NCI-H1092 (cell line): ENCODE measurements around the gene CEP104.
"Not testable (repeated sequence)": the region's sequence is repeated elsewhere in the genome, so short reads cannot be mapped to it uniquely, and the experiment has no call there.

Experiments used
- DNase-seq: peaks from one replicate; lab custom pipeline; 2025; lab: John Stamatoyannopoulos, UW

The CEP104 gene

GRCh38 chr1:3824650-3825049 lies 32.4 kb downstream of the CEP104 start:
- no peak for DNase-seq

- no peak for DNase-seq
These were observed 34.6 kb downstream of the CEP104 start for GRCh38 chr1:3822421-3822820.

GRCh38 chr1:3821908-3822307 lies 35.1 kb downstream of the CEP104 start:
- DNase-seq = no peak

GRCh38 chr1:3821447-3821846 lies 35.6 kb downstream of the CEP104 start:
- DNase-seq = no peak

GRCh38 chr1:3821004-3821403 lies 36.0 kb downstream of the CEP104 start:
- no peak for DNase-seq

GRCh38 chr1:3820316-3820715 lies 36.7 kb downstream of the CEP104 start:
- no peak for DNase-seq

GRCh38 chr1:3819771-3820200 lies 37.2 kb downstream of the CEP104 start:
- DNase-seq = no peak

GRCh38 chr1:3817821-3818597 lies 39.0 kb downstream of the CEP104 start:
- DNase-seq = no peak

GRCh38 chr1:3817138-3817740 lies 39.8 kb downstream of the CEP104 start:
- no peak for DNase-seq

GRCh38 chr1:3816331-3817137 lies 40.5 kb downstream of the CEP104 start:
- no peak for DNase-seq

- DNase-seq = no peak
These were observed 42.0 kb downstream of the CEP104 start for GRCh38 chr1:3814771-3815561.

- no peak for DNase-seq
These were observed 42.9 kb downstream of the CEP104 start for GRCh38 chr1:3814065-3814464.

- no peak for DNase-seq
These were observed 45.5 kb downstream of the CEP104 start for GRCh38 chr1:3811595-3811911.

GRCh38 chr1:3810149-3810761 lies 46.8 kb downstream of the CEP104 start:
- DNase-seq = not testable (repeated sequence)

GRCh38 chr1:3809680-3810079 lies 47.3 kb downstream of the CEP104 start:
- DNase-seq = no peak

GRCh38 chr1:3807769-3808168 lies 49.2 kb downstream of the CEP104 start:
- no peak for DNase-seq

GRCh38 chr1:3805038-3805437 lies 52.0 kb downstream of the CEP104 start:
- DNase-seq = no peak

- DNase-seq = not testable (repeated sequence)
These were observed 52.4 kb downstream of the CEP104 start for GRCh38 chr1:3804627-3804944.

GRCh38 chr1:3803905-3804626 lies 52.9 kb downstream of the CEP104 start:
- DNase-seq = no peak

GRCh38 chr1:3800795-3801194 lies 56.2 kb downstream of the CEP104 start:
- not testable (repeated sequence) for DNase-seq

GRCh38 chr1:3799976-3800685 lies 56.9 kb downstream of the CEP104 start:
- no peak for DNase-seq
